GM12874 (cell line): Measurements from ENCODE around the gene CAMTA1.

Source experiments
- CTCF ChIP-seq: IDR thresholded peaks from 2 replicates; pipeline ENCODE4 v1.5.1; 2011; ENCODE audit warnings: low read depth, mild to moderate bottlenecking, control low read depth, low read length, moderate library complexity; ENCODE audit not compliant: insufficient read depth

The CAMTA1 gene

DNA sequence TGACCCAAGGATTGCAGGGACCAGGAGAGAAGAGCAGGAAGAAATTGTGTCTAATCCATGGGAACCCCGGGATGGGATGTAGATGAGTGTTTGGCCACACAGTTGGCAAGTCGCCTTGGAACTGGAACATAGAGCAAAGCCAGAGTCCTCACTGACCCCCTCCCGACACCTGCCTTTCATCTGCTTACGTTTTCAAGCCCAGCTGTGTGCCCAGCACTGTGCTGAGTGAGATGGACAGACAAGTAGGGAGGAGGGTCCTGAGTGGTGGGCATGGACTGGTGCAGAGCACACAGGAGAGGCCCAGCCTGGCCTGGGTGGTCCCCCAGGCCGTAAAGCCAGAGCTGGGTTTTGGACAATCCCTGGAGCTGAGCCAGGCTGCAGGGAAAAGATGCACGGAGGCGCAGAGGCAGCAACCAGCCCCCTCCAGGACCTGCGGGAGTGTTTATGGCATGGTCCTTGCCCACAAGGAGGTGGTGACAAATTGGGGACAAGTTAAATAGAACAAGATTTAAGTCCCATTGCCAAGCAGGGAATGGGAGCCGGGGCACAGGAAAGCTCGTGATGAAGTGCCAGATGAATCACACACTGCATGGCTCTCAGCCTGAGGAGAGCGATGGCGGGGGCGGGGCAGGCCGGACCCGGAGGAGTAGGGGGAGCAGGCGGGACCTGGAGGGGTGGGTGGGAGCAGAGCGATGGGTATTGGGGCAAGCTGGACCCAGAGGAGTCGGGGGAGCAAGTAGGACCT lies 828.0 kb downstream of the CAMTA1 start:
- TF ChIP-seq CTCF, result no peak

DNA sequence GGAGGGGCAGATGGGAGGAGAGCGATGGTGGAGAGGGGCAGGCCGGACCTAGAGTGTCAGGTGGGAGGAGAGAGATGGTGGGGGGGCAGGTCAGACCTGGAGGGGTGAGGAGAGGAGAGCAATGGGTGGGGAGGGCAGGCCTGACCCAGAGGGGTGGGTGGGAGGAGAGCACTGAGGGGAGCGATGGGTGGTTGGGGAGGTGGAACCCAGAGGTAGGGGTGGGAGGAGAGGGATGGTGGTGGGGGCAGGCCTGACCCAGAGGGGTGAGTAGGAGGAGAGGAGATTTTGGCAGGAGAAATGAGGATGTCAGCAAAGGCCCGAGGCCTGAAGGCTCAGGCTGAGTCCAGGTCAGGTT lies 828.6 kb downstream of the CAMTA1 start:
- TF ChIP-seq CTCF, result no peak

GRCh38 chr1:7614576-7615074 lies 829.4 kb downstream of the CAMTA1 start:
- no peak for TF ChIP-seq CTCF

DNA sequence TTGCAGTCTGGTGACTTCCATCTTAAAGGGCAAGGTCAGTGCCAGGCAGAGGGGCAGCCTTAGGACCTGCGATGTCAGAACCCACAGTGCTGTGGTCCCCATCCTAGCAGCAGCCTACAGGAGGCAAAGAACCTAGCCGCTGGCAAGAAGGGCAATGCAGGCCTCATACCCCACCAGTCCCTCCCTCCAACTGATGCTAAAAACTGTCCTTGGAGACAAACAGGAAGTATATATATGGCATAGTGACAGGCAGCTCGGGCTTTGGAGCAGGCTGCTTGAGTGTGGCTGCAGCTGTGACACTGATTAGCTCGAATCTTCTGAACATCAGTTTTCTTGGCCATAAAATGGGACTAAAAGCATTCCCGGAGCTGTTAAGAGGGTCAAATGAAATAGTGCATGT lies 829.9 kb downstream of the CAMTA1 start:
- no peak for TF ChIP-seq CTCF

DNA sequence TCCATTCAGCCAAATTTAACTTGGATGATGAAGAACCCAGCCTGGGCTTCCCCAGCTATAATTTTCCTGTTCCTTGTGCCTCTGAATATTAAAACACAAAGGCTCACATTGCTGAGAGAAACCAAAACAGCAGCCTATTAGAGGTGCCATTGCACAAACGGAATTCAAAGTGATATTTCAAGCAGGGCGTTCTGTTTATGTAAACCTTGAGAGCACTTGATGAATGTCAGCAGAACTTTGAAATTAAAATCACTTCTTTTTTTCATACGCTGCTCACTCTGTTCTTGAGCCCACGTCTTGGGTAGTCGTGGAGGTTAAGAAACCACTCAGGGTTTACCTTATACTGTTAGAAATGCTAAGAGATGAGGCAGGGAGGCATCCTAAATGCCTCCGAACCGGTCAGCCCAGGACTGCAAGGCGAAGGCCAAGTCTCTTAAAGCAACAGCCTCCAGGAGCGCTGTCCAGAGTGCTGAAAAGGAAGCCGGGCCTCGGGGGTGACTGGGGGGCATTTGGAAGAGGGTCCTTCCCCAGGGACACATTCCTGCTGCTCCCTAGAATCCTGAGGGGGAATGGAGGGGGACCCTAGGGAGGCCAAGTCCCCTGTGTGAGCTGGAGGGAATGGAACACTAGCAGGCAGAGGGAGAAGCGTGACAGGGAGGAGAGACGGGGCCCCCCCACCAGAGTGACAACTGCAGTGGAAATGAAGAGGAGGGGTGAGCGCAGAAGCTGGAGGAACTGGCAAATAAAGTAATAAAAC lies 831.0 kb downstream of the CAMTA1 start:
- no peak for TF ChIP-seq CTCF

- no peak for TF ChIP-seq CTCF
Observed at GRCh38 chr1:7616953-7617352, 831.7 kb downstream of the CAMTA1 start.

DNA sequence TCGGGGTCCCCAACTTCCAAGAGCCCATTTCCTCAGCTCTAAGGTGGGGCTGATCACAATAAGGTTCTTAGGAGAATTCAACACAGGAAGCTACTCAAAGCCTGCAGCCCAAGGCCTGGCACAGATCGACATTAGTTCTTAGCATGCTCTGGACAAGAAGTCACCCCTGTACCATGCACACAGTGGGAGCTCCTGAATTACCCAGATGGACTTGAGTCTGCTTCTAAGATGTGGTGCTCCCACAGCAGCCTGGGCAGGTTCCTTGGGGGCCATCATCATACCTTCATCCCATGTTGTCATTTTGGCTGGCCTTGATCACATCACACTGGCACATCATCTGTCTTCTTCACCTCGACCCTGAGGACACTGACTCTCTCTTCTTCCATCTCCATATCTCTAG lies 832.6 kb downstream of the CAMTA1 start:
- no peak for TF ChIP-seq CTCF
